Measurements from ENCODE around the gene ATP1B4. TPM values are rescaled to one million over a fixed set of nuclear protein-coding genes. Genes with fewer than 3 reads are reported as not detected.

The ATP1B4 gene
- total and polyA plus RNA-seq, 12 donors: 0.11 to 4.6 (median 0.72) TPM; not detected in 4

DNA sequence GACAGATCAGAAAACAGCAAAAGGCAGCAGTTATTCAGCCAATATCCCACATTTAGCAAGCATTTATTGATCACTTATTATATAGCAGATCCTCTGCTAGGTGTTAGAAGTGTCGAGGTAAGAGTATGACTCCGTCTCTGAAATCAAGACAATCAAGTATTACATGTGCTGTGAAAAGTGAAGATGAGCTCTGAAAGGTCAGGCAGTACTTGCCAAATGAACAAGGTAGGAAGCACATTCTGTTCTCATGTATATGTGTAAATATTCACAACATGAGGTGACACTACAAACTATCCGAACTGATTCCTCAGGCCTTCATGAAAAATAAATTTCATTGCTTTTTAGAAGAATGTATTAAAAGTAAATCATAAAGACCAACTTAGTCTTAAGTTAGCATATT lies 15.3 kb downstream of the ATP1B4 start:
- WGBS, 2 donors: 74 to 78% methylated on average over 3 of the region's 3 CpGs
- Histone ChIP-seq H3K4me3 (no peak overlapping the region), H3K27ac (no peak overlapping the region), H3K36me3 (no peaks in the 10 kb centered on the region), H3K4me1 (peaks cover 0 to 10% (median 0%) of the 10 kb centered on the region in 9 donors), H3K27me3 (peaks cover 0 to 53% (median 0%) of the 10 kb centered on the region in 7 donors), H3K9me3 (no peaks in the 10 kb centered on the region)
- DNase-seq (no peak), ATAC-seq (no peak)
- intact Hi-C loops (cut with DNase I): no loop called here
- TF ChIP-seq, protein P1, sequence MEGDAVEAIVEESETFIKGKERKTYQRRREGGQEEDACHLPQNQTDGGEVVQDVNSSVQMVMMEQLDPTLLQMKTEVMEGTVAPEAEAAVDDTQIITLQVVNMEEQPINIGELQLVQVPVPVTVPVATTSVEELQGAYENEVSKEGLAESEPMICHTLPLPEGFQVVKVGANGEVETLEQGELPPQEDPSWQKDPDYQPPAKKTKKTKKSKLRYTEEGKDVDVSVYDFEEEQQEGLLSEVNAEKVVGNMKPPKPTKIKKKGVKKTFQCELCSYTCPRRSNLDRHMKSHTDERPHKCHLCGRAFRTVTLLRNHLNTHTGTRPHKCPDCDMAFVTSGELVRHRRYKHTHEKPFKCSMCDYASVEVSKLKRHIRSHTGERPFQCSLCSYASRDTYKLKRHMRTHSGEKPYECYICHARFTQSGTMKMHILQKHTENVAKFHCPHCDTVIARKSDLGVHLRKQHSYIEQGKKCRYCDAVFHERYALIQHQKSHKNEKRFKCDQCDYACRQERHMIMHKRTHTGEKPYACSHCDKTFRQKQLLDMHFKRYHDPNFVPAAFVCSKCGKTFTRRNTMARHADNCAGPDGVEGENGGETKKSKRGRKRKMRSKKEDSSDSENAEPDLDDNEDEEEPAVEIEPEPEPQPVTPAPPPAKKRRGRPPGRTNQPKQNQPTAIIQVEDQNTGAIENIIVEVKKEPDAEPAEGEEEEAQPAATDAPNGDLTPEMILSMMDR (IDR thresholded peaks at IDR 0.05): no peak

DNA sequence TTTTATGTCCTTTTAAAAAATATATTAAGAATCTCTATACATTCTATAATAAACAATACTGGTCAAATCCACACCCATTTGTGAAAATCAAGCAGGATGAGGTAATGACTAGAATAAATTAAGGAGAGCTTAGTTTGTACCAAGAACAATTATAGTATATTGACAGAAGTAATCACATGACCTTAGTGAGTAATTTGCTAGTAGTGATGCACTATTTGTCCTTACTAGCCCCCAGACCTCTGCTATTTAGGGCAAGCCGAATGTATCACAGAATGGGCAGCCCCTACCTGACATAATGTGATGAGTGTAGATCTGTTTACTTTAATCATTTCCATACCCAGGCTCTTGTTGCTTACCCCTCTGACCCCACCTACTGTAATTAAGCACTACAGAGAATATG lies 15.8 kb downstream of the ATP1B4 start:
- Histone ChIP-seq H3K27me3 (peaks cover 0 to 56% (median 0%) of the 10 kb centered on the region in 7 donors), H3K36me3 (no peaks in the 10 kb centered on the region), H3K4me1 (peaks cover 0 to 9% (median 0%) of the 10 kb centered on the region in 9 donors), H3K4me3 (no peak overlapping the region), H3K27ac (no peak overlapping the region), H3K9me3 (no peaks in the 10 kb centered on the region)
- 94 to 100% methylated on average over 1 of the region's 1 CpG for WGBS, 2 donors
- TF ChIP-seq, protein P1 (IDR thresholded peaks at IDR 0.05): no peak
- ATAC-seq (no peak), DNase-seq (no peak)
- intact Hi-C loops (cut with DNase I): no loop called here

DNA sequence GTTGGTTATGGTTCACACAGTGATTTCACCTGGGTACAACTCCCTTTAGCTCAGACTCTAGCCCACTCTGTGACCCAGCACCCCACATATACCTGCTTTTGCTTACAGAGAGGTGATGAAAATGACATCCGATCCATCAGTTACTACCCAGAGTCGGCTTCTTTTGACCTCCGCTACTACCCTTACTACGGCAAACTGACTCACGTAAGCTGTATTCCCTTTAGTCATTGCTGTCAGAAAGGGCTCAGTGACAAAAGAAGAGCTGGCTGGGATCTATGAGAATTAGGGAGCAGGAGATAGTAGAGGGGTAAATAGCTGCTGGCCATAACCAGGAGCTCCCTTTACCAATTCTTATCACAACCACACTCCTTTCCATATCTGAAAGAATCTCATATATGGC lies 16.7 kb downstream of the ATP1B4 start:
- no peaks in the 10 kb centered on the region for H3K36me3 ChIP-seq
- ATAC-seq (no peak), DNase-seq (no peak)
- H3K4me1 ChIP-seq: peaks cover 0 to under 1% (median 0%) of the 10 kb centered on the region in 9 donors
- H3K27me3 ChIP-seq: peaks cover 0 to 65% (median 0%) of the 10 kb centered on the region in 7 donors
- intact Hi-C loops (cut with DNase I): no loop called here
- no peaks in the 10 kb centered on the region for H3K9me3 ChIP-seq
- TF ChIP-seq, protein P1 (IDR thresholded peaks at IDR 0.05): no peak
- no peak overlapping the region for H3K27ac ChIP-seq
- WGBS, 2 donors: 86 to 88% methylated on average over 5 of the region's 5 CpGs
- H3K4me3 ChIP-seq: no peak overlapping the region

DNA sequence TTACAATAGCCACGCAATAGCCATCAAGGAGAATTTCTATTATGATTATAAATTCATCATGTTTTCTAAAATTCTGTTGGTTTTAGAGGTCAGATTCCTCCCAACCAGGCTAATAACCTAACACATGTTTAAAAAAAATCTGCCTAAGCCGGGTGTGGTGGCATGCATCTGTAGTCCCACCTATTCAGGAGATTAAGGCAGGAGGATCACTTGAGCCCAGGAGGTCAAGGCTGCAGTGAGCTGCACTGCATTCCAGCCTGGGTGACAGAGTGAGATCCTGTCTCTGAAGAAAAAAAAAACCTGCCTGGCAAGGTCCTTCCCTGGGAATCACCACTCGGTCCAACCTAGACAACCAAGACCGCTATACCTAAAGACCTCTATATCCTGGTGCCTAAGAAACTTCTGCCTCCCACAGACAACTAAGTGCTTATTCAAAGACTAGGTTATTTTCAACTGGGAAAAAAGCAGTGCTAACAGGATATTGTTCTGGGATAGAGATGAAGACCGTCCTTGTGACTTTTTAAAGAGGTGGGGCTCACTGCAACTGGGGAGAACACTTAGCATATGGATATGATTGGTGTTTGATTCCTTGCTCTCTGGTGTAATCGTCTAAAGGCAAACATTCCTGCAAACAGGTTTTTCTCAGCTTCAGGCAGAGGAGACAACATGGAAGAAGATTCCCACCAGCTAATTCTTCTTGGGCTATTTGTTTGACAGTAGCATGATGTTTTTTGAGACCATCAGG lies 18.2 kb downstream of the ATP1B4 start:
- H3K36me3 ChIP-seq: no peaks in the 10 kb centered on the region
- H3K4me3 ChIP-seq: no peak overlapping the region
- no peaks in the 10 kb centered on the region for H3K9me3 ChIP-seq
- DNase-seq: no peak
- H3K4me1 ChIP-seq: no peaks in the 10 kb centered on the region
- H3K27ac ChIP-seq: no peak overlapping the region
- no peak for ATAC-seq
- WGBS, 2 donors: 61 to 70% methylated on average over 6 of the region's 6 CpGs
- peaks cover 0 to 77% (median 0%) of the 10 kb centered on the region in 7 donors for H3K27me3 ChIP-seq
- TF ChIP-seq, protein P1 (IDR thresholded peaks at IDR 0.05): no peak
- intact Hi-C loops (cut with DNase I): no loop called here
